GM23248 (cell line): Measurements from ENCODE around the gene WHRN. TPM values are rescaled to one million over a fixed set of nuclear protein-coding genes. Genes with fewer than 3 reads are reported as not detected.
A peak's percentile ranks its signal among the peaks of the same experiment; 100 is the strongest.

Experiments
- DNase-seq: peaks from one replicate; pipeline ENCODE4 v3.0.0-alpha.2; 2015
- H2AFZ ChIP-seq: fragments of 200-600 bp; sonication (generic); 2 replicates; pipeline ENCODE4 v1.6.1; 2016; ENCODE audit warnings: antibody characterized with exemption
- H3F3A ChIP-seq: fragments of 200-600 bp; sonication (generic); 2 replicates; pipeline ENCODE4 v1.6.1; 2016; ENCODE audit warnings: mild to moderate bottlenecking, antibody characterized with exemption, mixed run types; ENCODE audit not compliant: insufficient read depth
- H3K27ac ChIP-seq: fragments of 200-600 bp; sonication (generic); 2 replicates; pipeline ENCODE4 v1.5.1; 2016; ENCODE audit warnings: mild to moderate bottlenecking
- H3K27me3 ChIP-seq: fragments of 200-600 bp; sonication (generic); replicated peaks from 2 replicates; pipeline ENCODE4 v1.6.1; 2016; ENCODE audit warnings: mild to moderate bottlenecking; ENCODE audit not compliant: insufficient read depth
- H3K36me3 ChIP-seq: fragments of 200-600 bp; sonication (generic); 2 replicates; pipeline ENCODE4 v1.6.1; 2016; ENCODE audit warnings: low read depth, mild to moderate bottlenecking
- H3K4me1 ChIP-seq: fragments of 200-600 bp; sonication (generic); 2 replicates; pipeline ENCODE4 v1.6.1; 2016; ENCODE audit warnings: mild to moderate bottlenecking; ENCODE audit not compliant: insufficient read depth
- H3K4me2 ChIP-seq: fragments of 200-600 bp; sonication (generic); one replicate; pipeline ENCODE4 v1.6.1; 2016; ENCODE audit warnings: mild to moderate bottlenecking; ENCODE audit not compliant: unreplicated experiment
- H3K4me3 ChIP-seq: fragments of 200-600 bp; sonication (generic); 2 replicates; pipeline ENCODE4 v1.5.1; 2016; ENCODE audit warnings: mild to moderate bottlenecking
- H3K79me2 ChIP-seq: fragments of 200-600 bp; sonication (generic); 2 replicates; pipeline ENCODE4 v1.6.1; 2016; ENCODE audit warnings: mild to moderate bottlenecking; ENCODE audit not compliant: insufficient read depth
- H3K9ac ChIP-seq: fragments of 200-600 bp; sonication (generic); 2 replicates; pipeline ENCODE4 v1.6.1; 2016; ENCODE audit warnings: mild to moderate bottlenecking
- H3K9me2 ChIP-seq: fragments of 200-600 bp; sonication (generic); 2 replicates; pipeline ENCODE4 v1.6.1; 2016; ENCODE audit warnings: mixed run types, mild to moderate bottlenecking, moderate library complexity; ENCODE audit not compliant: insufficient read depth
- H3K9me3 ChIP-seq: fragments of 200-600 bp; sonication (generic); one replicate; pipeline ENCODE4 v1.6.1; 2017; ENCODE audit warnings: low read depth
- H4K20me1 ChIP-seq: fragments of 200-600 bp; sonication (generic); 2 replicates; pipeline ENCODE4 v1.6.0; 2016; ENCODE audit not compliant: insufficient read depth
- EZH2 ChIP-seq: fragments of 200-600 bp; sonication (generic); IDR thresholded peaks from 2 replicates; pipeline ENCODE4 v1.6.1; 2018; ENCODE audit warnings: antibody characterized with exemption, mild to moderate bottlenecking; ENCODE audit not compliant: insufficient read depth, poor library complexity, severe bottlenecking
- EZH2phosphoT487 ChIP-seq: fragments of 200-600 bp; sonication (generic); IDR thresholded peaks from 2 replicates; pipeline ENCODE4 v1.6.1; 2018; ENCODE audit warnings: antibody characterized with exemption, moderate library complexity, mild to moderate bottlenecking, low read depth; ENCODE audit not compliant: insufficient read depth
- WGBS, 2 experiments: methylation state at CpG; one replicate each; pipeline ENCODE4 v1.1.6; 2015 to 2017; ENCODE audit warnings: low lambda C conversion rate in 2 of 2, low coverage in 1 of 2; ENCODE audit errors: missing lambda C conversion rate in 2 of 2; 5-methylcytosine and 5-hydroxymethylcytosine counted together
- in situ Hi-C: fragments of 300-500 bp; cut with MboI; formaldehyde crosslinking; loops from 2 replicates; pipeline ENCODE4 v1.15.0; 2020
- polyA plus RNA-seq: library from polyadenylated mRNA; unstranded; fragments of >200 nt; fragmentation: Nextera tagmentation; extraction: Ambion mirVana; gene quantifications from 2 replicates; pipeline ENCODE4 v1.2.1, GENCODE V29; 2016
- total RNA-seq: library from RNA; depleted of rRNA; stranded (reverse); fragments of >200 nt; shearing (Covaris generic); gene quantifications from 2 replicates; pipeline ENCODE4 v1.2.3, GENCODE V29; 2014

The WHRN gene
- total and polyA plus RNA-seq, 2 experiments from 2014 or later, result 0.76 to 1.5 TPM

- peaks cover 7% of the 10 kb centered on the region; the same call in 1 of the 2 replicates for H3K36me3 ChIP-seq
- in situ Hi-C loops, result no loop called here
- DNase-seq, result peak; percentile 85
- no peaks in the 10 kb centered on the region for H4K20me1 ChIP-seq
- H3K4me2 ChIP-seq, result peak overlapping the region; percentile 41
- no peaks in the 10 kb centered on the region for H3K9me2 ChIP-seq
- peaks cover 21% of the 10 kb centered on the region; the same call in 1 of the 2 replicates for H3F3A ChIP-seq
- peak overlapping the region; percentile 87 for H3K27ac ChIP-seq
- H3K4me3 ChIP-seq, result no peak overlapping the region
- TF ChIP-seq EZH2phosphoT487 (no peak), EZH2 (no peak)
- H3K79me2 ChIP-seq, result peaks cover 65% of the 10 kb centered on the region
- H3K9ac ChIP-seq, result peak overlapping the region; percentile 85
- H3K27me3 ChIP-seq, result no peaks in the 10 kb centered on the region
- no peaks in the 10 kb centered on the region for H3K9me3 ChIP-seq
- WGBS, 2 experiments, result 44 to 50% methylated on average over 8 of the region's 8 CpGs
- peak overlapping the region; percentile 68 for H2AFZ ChIP-seq
- peaks cover 34% of the 10 kb centered on the region for H3K4me1 ChIP-seq
These were observed 121.6 kb downstream of the WHRN start for GRCh38 chr9:114383521-114384231.

GRCh38 chr9:114382699-114383520 lies 122.4 kb downstream of the WHRN start:
- no peaks in the 10 kb centered on the region for H3K9me2 ChIP-seq
- H3K4me3 ChIP-seq, result no peak overlapping the region
- peaks cover 21% of the 10 kb centered on the region; the same call in 1 of the 2 replicates for H3F3A ChIP-seq
- DNase-seq, result peak; percentile 33
- peak overlapping the region; percentile 68 for H2AFZ ChIP-seq
- H4K20me1 ChIP-seq, result no peaks in the 10 kb centered on the region
- TF ChIP-seq EZH2 (no peak), EZH2phosphoT487 (no peak)
- peaks cover 34% of the 10 kb centered on the region for H3K4me1 ChIP-seq
- H3K27ac ChIP-seq, result peak overlapping the region; percentile 87
- H3K36me3 ChIP-seq, result peaks cover 7% of the 10 kb centered on the region; the same call in 1 of the 2 replicates
- WGBS, 2 experiments, result 42 to 48% methylated on average over 17 of the region's 17 CpGs
- H3K79me2 ChIP-seq, result peaks cover 65% of the 10 kb centered on the region
- in situ Hi-C loops, result no loop called here
- peak overlapping the region; percentile 41 for H3K4me2 ChIP-seq
- no peaks in the 10 kb centered on the region for H3K27me3 ChIP-seq
- peak overlapping the region; percentile 85 for H3K9ac ChIP-seq
- H3K9me3 ChIP-seq, result no peaks in the 10 kb centered on the region

- H3K9me2 ChIP-seq, result no peaks in the 10 kb centered on the region
- in situ Hi-C loops, result no loop called here
- no peak for DNase-seq
- H4K20me1 ChIP-seq, result no peaks in the 10 kb centered on the region
- H3K9ac ChIP-seq, result no peak overlapping the region
- peaks cover 7% of the 10 kb centered on the region; the same call in 1 of the 2 replicates for H3K36me3 ChIP-seq
- no peaks in the 10 kb centered on the region for H3K27me3 ChIP-seq
- no peak overlapping the region for H3K27ac ChIP-seq
- peaks cover 33% of the 10 kb centered on the region for H3K79me2 ChIP-seq
- H2AFZ ChIP-seq, result no peak overlapping the region
- TF ChIP-seq EZH2 (no peak), EZH2phosphoT487 (no peak)
- 97 to 100% methylated on average over 5 of the region's 5 CpGs for whole genome bisulfite sequencing, 2 experiments
- no peak overlapping the region for H3K4me3 ChIP-seq
- H3F3A ChIP-seq, result 0 out of 2 replicates have a peak, but pooled peaks cover 16% of the 10 kb centered on the region
- peaks cover 15% of the 10 kb centered on the region for H3K4me1 ChIP-seq
- no peak overlapping the region for H3K4me2 ChIP-seq
- no peaks in the 10 kb centered on the region for H3K9me3 ChIP-seq
These were observed 126.4 kb downstream of the WHRN start for GRCh38 chr9:114378883-114379282.

- H3K9me2 ChIP-seq, result no peaks in the 10 kb centered on the region
- WGBS, 2 experiments, result 85 to 87% methylated on average over 8 of the region's 8 CpGs
- H3K4me2 ChIP-seq, result no peak overlapping the region
- no peaks in the 10 kb centered on the region for H3K9me3 ChIP-seq
- no peak for DNase-seq
- no peak overlapping the region for H2AFZ ChIP-seq
- H3K27me3 ChIP-seq, result no peaks in the 10 kb centered on the region
- TF ChIP-seq EZH2 (no peak), EZH2phosphoT487 (no peak)
- H3K79me2 ChIP-seq, result peaks cover 31% of the 10 kb centered on the region
- peaks cover 7% of the 10 kb centered on the region; the same call in 1 of the 2 replicates for H3K36me3 ChIP-seq
- H3F3A ChIP-seq, result 0 out of 2 replicates have a peak, but pooled peaks cover 11% of the 10 kb centered on the region
- in situ Hi-C loops, result no loop called here
- no peak overlapping the region for H3K9ac ChIP-seq
- no peak overlapping the region for H3K4me3 ChIP-seq
- H3K27ac ChIP-seq, result no peak overlapping the region
- no peaks in the 10 kb centered on the region for H4K20me1 ChIP-seq
- peaks cover 6% of the 10 kb centered on the region for H3K4me1 ChIP-seq
These were observed 127.3 kb downstream of the WHRN start for GRCh38 chr9:114378016-114378415.
